ENCODE results near the gene MGAT1. TPM values are rescaled to one million over a fixed set of nuclear protein-coding genes. Genes with fewer than 3 reads are reported as not detected.

The MGAT1 gene
- total RNA-seq, 1 experiment from 2014 or later = 72.7 TPM

DNA sequence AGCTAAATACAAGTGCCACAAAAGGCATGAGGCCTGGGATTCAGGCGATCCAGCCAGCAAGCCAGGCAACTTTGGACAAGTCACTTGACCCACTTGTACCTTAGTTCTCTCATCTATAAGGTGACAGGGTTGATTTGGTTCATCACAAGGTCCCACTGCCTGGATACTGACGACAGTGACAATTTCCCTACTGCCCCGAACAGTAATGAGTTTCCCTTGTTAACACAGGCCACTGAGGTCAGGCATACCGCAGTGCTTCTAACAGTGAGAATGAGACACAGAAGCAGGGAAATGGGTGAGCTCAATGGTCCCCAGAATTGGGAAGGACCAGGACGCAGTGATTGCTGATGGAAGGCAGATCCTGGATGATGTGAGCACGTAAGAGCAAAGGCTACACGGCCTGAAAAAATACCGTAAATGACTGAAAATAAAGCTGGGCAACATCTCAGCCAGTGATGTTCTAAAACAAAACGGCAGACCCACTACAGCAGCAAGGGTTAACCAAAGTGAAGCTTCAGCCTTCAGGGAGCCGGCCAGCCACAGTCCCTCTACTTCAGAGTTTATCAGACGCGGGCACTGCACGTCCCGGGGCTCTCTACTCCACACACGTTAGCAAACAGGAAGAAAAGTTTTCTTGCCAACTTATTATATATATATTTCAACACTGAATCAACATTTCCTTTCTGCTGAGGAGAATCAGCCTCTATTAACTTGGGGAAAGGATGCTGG, 846 bp downstream of the MGAT1 start:
- Histone ChIP-seq H3T11ph (ENCODE audit: low read length) (no peak overlapping the region), H2BK15ac (ENCODE audit: low read depth, low read length) (no peak overlapping the region), H3K4ac (ENCODE audit: low read depth, low read length) (no peak overlapping the region), H2BK12ac (ENCODE audit: insufficient read length, low read depth, low read length) (no peak overlapping the region), H2AFZ (ENCODE audit: low read length) (no peak overlapping the region), H4K20me1 (ENCODE audit: control insufficient read depth, insufficient read depth, insufficient read length) (no peaks in the 10 kb centered on the region), H2BK5ac (ENCODE audit: insufficient read length, low read length) (no peak overlapping the region), H3K27ac (ENCODE audit: insufficient read length, low read depth, low read length) (no peak overlapping the region), H3K4me1 (ENCODE audit: insufficient read depth, low read length) (peaks cover 4% of the 10 kb centered on the region; the same call in 1 of the 2 replicates), H2BK20ac (ENCODE audit: low read depth, low read length, poor library complexity, severe bottlenecking) (no peak overlapping the region), H3K18ac (ENCODE audit: insufficient read length, low read depth, low read length) (no peak overlapping the region), H2AK5ac (ENCODE audit: insufficient read length, low read length) (no peak overlapping the region), H3K79me2 (ENCODE audit: insufficient read depth, low read length) (peaks cover 41% of the 10 kb centered on the region; the same call in 1 of the 2 replicates), H3K27me3 (ENCODE audit: insufficient read depth, low read length) (no peaks in the 10 kb centered on the region), H3K9me3 (ENCODE audit: control insufficient read depth, low read depth, low read length) (no peaks in the 10 kb centered on the region), H3K4me2 (ENCODE audit: insufficient read depth, insufficient read length, low read length) (peak overlapping the region; percentile 42), H3K14ac (ENCODE audit: insufficient read depth, low read length) (no peak overlapping the region), H4K91ac (ENCODE audit: insufficient read length, low read depth, low read length) (no peak overlapping the region), H3K9ac (ENCODE audit: extremely low read depth, insufficient read length, low read length) (no peak overlapping the region), H3K23me2 (ENCODE audit: insufficient read length, low read depth, low read length, poor library complexity, severe bottlenecking) (no peaks in the 10 kb centered on the region), H4K8ac (replicated peaks; ENCODE audit: insufficient read length, low read depth, low read length) (no peak overlapping the region), H3K23ac (ENCODE audit: insufficient read length, low read depth, low read length) (no peak overlapping the region), H4K5ac (ENCODE audit: insufficient read length, low read depth, low read length) (no peak overlapping the region), H2BK120ac (ENCODE audit: low read depth, low read length, poor library complexity, severe bottlenecking) (no peak overlapping the region), H3K79me1 (ENCODE audit: insufficient read depth, low read depth, low read length, poor library complexity, severe bottlenecking) (peaks cover 8% of the 10 kb centered on the region), H3K56ac (ENCODE audit: insufficient read length, low read depth, low read length) (no peak overlapping the region)
- H3K9me3 Mint-ChIP-seq = no peaks in the 10 kb centered on the region
- peak overlapping the region; percentile 76 to 90 for H3K4me3 Mint-ChIP-seq
- no CpG with 5 or more reads among the region's 15 CpGs for WGBS (ENCODE audit: extremely low coverage, insufficient read length, low lambda C conversion rate)
- no peaks in the 10 kb centered on the region for H3K27me3 Mint-ChIP-seq (ENCODE audit: low read depth)
- TF ChIP-seq, protein P1, sequence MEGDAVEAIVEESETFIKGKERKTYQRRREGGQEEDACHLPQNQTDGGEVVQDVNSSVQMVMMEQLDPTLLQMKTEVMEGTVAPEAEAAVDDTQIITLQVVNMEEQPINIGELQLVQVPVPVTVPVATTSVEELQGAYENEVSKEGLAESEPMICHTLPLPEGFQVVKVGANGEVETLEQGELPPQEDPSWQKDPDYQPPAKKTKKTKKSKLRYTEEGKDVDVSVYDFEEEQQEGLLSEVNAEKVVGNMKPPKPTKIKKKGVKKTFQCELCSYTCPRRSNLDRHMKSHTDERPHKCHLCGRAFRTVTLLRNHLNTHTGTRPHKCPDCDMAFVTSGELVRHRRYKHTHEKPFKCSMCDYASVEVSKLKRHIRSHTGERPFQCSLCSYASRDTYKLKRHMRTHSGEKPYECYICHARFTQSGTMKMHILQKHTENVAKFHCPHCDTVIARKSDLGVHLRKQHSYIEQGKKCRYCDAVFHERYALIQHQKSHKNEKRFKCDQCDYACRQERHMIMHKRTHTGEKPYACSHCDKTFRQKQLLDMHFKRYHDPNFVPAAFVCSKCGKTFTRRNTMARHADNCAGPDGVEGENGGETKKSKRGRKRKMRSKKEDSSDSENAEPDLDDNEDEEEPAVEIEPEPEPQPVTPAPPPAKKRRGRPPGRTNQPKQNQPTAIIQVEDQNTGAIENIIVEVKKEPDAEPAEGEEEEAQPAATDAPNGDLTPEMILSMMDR (conservative IDR thresholded peaks at IDR 0.05) = no peak
- H3K36me3 Mint-ChIP-seq (ENCODE audit: insufficient read depth in 1 of 3, low read depth in 3 of 3) = peaks cover 4 to 35% (median 31%) of the 10 kb centered on the region in 3 experiments
- peaks cover 55 to 59% of the 10 kb centered on the region in 2 experiments for H3K4me1 Mint-ChIP-seq
- DNase-seq = no peak
- peak overlapping the region in 1 of 3 experiments; percentile 13; a peak in 2 of 7 replicates for H3K27ac Mint-ChIP-seq
